Midbrain (tissue), 1 donor: ENCODE results near the gene MYL9.

ENCODE experiments used
- DNase-seq: peaks from one replicate; lab custom pipeline; 2025; lab: John Stamatoyannopoulos, UW

Gene MYL9

DNA sequence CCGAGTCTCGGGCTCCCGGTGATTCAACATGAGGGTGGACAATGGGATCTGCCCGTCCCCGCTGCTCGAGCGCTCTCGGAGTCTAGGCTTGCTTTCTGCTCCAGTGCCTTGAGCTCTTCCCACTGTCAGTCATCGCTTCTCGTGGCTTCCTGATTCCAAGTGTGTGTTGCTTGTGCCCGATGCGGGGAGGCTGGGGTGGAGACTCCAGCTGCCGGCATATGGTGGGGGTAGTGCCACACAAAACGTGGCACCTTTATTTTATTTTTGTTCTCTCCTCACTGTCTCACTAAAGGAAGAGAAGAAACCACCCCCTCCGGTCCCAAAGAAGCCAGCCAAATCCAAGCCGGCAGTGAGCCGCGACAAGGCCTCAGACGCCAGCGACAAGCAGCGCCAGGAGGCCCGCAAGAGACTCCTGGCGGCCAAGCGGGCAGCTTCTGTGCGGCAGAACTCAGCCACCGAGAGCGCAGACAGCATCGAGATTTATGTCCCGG is 14.8 kb upstream of the MYL9 start:
- DNase-seq, result no peak

GRCh38 chr20:36527331-36528125 is 13.8 kb upstream of the MYL9 start:
- no peak for DNase-seq

GRCh38 chr20:36528176-36528874 is 13.0 kb upstream of the MYL9 start:
- DNase-seq, result no peak

- DNase-seq, result no peak
These were observed 12.4 kb upstream of the MYL9 start for GRCh38 chr20:36528875-36529417.

DNA sequence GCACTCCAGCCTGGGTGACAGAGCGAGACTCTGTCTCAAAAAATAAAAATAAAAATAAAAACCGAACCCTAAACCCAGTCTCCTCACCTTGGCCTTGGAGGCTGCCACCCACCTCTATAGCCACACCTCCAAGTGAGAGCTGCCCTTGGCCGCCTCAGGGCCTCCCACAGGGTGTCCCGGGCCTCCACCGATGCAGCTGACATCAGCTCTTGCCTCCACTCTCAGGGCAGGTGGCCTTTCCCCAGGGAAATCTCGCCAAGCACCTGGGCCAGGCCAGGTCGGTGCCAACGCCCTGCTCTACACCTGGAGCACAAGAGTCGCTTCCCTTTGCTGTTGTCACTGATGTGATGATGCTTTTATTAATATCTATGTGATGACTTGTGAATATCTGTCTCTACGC is 8.9 kb upstream of the MYL9 start:
- DNase-seq, result no peak

DNA sequence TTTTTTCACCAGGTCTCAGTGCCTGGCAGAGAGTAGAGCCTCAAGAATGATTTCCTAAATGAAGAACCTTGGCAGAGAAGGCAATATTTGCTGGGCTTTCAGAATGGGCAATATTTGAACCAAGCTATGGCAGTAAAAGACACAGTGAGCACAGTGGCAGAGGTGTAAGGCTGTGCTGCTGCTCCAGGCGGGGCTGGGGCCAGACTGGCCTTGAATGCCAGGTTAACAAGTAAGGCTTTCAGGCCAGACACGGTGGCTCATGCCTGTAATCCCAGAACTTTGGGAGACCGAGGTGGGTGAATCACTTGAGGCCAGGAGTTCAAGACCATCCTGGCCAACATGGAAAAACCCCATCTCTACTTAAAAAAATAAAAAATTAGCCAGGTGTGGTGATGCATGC is 8.5 kb upstream of the MYL9 start:
- DNase-seq, result no peak

DNA sequence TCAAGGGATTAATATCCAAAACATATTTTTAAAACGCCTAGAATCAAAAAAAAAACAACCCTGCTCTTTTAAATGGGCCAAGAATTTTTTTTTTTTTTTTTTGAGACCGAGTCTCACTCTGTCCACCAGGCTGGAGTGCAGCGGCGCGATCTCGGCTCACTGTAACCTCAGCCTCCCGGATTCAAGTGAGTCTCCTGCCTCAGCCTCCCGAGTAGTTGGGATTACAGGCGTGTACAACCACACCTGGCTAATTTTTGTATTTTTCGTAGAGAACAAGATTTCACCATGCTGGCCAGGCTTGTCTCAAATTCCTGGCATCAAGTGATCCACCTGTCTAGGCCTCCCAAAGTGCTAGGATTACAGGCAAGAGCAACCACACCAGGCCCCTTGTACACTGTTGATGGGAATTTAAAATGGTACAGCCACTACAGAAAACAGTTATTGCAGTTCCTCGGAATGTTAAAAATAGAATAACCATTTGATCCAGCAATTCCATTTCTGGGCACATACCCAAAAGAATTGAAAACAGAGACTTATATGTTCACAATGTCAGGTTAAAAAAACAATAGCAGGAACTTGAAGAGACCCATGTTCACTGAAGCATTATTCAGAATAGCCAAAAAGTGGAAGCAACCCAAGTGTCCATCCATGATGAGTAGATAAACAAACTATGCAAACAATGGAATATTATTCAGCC is 3.1 kb upstream of the MYL9 start:
- DNase-seq, result no peak

GRCh38 chr20:36540551-36541211 is 638 bp upstream of the MYL9 start:
- no peak for DNase-seq

DNA sequence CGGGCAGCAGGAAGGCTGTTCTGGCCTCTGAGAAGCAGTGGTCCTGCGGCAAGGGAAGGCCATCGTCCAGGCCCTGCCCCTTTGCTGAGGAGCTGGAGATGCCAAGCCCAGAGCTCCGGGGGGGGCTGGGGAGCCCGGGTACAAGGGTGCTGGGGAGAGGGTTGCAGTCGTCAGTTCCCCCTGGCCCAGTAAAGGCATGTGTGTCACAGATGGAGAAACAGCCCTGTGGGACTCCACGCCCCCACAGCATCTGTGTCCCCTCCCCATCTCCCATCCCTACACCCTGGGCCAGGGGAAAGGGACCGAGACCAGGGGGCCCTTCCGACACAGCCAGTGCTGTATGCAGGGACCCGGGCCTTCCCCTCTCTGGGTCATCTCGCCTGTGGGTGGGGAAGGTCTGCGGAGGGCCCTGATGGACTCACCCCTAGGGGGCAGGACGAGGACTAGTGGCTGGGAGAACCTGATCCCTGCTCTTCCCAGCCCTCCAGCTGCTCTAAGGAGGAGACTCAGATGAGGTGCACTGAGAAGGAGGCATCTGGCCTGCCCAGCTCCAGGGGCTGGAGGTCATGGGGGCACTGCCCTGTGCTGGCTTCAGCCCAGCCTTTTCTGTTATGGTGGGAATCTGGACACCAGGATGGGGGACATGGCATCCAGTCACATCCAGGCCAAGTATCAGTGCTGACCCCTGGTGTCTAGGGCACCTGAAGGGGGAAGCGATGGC is 609 bp downstream of the MYL9 start:
- no peak for DNase-seq

DNA sequence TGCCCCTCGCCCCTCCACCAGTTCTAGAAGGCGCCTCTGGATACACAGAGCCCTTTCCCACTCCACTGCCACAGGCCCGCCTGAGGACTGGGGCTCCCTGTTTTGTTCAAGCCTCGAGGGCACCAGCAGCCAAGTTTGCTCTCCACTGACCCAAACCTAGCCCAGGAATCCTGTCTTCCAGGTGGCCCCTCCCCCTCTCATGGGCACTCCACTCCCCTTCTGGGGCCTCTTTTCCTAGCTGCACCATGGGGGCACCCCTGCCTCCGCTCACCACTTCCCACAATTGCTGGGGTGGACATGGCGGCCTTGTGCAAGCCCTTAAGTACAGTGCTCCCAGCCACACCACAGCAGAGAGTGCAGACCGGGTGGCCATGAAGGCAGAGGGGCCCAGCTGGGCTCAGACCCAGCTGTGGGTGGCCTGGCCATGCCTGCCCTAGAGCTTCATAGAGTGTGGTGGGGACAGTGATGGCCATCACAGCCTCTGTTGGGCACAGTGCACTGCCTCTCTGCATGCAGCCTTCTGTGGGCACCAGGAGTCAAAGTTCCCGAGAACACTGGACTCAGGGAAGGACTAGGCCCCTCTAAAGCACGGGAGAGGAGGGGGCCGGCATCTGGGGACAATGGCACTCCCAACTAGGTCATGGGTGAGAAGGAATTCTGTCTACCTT is 1.3 kb downstream of the MYL9 start:
- no peak for DNase-seq

DNA sequence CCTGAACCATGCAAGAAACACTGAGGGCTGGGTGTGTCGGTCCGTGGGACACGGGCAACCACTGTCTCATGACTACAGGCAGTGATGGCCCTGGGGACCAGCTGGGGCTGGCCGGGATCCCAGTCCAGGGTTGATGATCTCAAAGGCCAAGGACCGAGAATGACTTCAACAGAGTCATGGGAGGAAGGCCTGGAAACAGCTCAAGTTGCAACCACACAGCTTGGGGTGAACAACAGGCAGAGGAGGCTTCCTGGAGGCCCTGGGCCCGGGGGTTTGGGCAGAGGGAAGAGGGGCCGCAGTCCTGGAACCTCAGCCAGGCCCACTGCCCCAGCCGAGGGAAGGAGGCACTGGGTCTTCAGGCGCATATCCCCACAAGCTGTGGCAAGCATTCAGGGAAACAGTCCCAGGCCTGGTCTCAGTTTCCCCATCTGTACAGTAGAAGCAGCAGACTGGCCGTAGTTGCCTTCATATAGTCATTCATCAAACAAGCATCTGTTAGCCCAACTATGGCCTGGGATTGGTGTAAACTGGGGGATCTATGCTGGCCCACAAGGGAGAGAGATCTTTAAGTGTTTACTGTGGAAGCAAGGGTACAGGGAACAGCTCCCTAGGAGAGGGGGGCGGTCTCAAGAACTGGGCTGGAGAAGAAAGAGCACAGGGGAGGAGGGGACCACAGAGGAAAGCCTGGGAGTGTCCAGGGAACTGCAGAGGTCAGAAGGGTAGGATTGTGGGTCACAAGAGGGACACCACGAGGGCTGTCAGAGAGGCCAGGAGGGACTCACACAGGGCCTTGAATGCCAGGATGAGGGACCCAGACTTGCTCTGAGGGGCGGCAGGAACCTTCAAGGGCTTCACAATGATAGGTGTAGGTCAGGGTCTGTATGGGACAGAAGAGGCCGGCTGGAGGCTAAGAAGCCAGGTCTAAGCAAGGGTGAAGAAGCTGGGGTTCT is 2.1 kb downstream of the MYL9 start:
- DNase-seq, result no peak

- no peak for DNase-seq
These were observed 3.1 kb downstream of the MYL9 start for GRCh38 chr20:36544134-36545018.

DNA sequence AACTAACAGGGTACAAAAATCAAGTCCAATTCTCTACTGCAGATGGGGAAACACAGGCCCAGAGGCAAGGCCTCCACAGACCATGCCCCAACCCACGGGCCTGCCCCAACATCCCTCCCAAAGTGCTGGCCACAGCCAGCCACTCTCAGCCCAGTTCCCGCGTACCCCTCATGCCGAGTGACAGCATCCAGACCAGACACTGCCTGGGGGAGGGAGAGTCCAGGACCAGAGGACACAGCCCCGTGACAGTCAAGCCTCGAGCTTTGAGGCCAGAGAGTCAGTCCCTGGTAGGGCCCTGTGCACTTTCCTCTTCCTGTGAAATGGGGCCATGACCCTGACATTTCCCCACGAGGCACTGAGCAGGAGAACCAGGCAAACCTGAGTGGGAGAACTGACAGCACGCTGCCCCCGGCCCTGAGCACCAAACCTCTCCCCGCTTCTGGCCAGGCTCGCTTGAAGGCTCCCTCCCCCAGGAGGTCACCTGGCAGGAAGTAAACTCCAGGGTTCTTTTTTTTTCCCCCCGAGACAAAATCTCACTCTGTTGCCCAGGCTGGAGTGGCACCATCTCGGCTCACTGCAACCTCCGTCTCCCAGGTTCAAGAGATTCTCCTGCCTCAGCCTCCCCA is 4.9 kb downstream of the MYL9 start:
- no peak for DNase-seq

DNA sequence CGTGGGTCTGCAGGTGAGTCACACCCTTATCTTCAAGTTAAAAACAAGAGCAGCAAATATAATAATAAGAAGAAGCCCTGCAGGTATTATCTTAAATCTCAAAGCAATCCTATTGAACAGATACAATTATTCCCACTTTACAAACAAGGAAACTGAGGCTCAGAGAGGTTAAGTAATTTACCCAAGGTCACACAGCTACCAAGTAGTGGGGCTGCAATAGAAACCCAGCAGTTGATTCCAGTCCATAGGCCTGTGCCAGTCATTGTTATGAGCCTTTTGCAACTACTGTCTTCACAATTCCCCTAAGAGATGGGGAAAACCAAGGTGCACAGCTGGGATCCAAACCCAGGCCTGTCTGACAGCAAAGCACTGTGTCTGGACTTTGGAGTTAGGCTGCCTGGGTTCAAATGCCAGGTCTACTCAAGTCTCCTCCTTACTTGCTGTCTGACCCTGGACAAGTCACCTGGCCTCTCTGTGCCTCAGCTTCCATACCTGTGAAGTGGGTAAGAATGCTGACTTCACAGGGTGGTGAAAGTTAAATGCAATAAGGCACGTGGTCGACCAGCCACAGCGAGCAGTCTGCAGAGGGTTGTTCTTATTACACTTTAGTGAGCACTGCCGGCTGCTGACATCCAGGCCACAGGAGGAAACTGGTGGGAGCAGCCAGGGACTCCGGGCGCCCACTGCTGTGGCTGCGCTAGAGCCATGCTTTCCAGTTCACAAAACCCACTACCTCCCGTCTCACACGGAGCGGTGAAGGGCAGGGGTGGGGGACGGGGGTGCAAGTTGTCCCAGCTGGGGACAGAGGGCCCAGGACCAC is 6.1 kb downstream of the MYL9 start:
- no peak for DNase-seq

GRCh38 chr20:36548006-36548315 is 6.6 kb downstream of the MYL9 start:
- no peak for DNase-seq

DNA sequence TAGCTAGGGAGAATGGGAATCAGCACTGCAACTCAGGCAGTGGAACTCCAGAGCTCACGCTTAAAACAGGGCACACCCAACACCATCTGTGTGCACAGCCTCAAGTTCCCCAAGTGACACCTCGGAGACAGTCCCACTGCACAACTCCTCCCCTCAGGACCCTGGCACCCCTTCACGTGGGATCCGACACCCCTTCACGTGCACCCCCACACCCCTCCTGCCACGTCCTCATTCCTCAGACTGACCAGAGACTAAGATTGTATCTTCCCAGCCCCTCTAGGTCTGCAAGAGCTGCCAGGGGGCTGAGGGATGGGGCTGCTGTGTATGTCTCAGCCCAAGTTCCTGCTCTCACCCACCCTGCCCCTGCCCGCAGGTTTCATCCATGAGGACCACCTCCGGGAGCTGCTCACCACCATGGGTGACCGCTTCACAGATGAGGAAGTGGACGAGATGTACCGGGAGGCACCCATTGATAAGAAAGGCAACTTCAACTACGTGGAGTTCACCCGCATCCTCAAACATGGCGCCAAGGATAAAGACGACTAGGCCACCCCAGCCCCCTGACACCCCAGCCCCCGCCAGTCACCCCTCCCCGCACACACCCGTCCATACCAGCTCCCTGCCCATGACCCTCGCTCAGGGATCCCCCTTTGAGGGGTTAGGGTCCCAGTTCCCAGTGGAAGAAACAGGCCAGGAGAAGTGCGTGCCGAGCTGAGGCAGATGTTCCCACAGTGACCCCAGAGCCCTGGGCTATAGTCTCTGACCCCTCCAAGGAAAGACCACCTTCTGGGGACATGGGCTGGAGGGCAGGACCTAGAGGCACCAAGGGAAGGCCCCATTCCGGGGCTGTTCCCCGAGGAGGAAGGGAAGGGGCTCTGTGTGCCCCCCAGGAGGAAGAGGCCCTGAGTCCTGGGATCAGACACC is 7.6 kb downstream of the MYL9 start:
- DNase-seq, result no peak

DNA sequence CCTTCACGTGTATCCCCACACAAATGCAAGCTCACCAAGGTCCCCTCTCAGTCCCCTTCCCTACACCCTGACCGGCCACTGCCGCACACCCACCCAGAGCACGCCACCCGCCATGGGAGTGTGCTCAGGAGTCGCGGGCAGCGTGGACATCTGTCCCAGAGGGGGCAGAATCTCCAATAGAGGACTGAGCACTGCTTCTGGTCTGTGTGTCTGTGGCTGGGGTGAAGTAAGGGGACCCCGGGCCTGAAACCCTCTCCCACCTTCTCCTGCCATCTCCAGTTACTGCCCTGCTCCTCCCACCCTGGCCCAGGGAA is 8.3 kb downstream of the MYL9 start:
- no peak for DNase-seq
